Endothelial cell of umbilical vein (primary cell): ENCODE data around the gene CTPS1. TPM values are rescaled to one million over a fixed set of nuclear protein-coding genes. Genes with fewer than 3 reads are reported as not detected.

Experiments
- BruUV-seq: library from RNA; stranded (reverse); fragments of 400-500 nt; replicated peaks from 2 replicates; lab custom pipeline; 2021; lab: Mats Ljungman, UMichigan
- CTCF ChIA-PET: fragments of 300-600, 350-600 bp; sonication (Branson Sonifier 250); formaldehyde crosslinking; loops from one replicate; lab custom pipeline; 2021; ENCODE audit warnings: antibody characterized with exemption, inconsistent platforms; lab: Charles Lee
- POLR2A ChIA-PET: fragments of 300-600, 350-600 bp; sonication (Branson Sonifier 250); formaldehyde crosslinking; loops from one replicate; lab custom pipeline; 2021; ENCODE audit warnings: antibody characterized with exemption, inconsistent platforms; lab: Charles Lee
- DNase-seq: peaks from one replicate; pipeline ENCODE4 v3.0.0-alpha.2; 2011; ENCODE audit warnings: low read depth, low spot score
- FAIRE-seq: peaks from 2 replicates; lab custom pipeline; 2011; peaks lifted over from hg19 to GRCh38; lab: Jason Lieb, UNC
- H2AFZ ChIP-seq: 2 replicates; pipeline ENCODE4 v1.6.0; 2012; ENCODE audit warnings: low read depth, low read length, control low read depth, inconsistent platforms
- H3K27ac ChIP-seq: 2 replicates; pipeline ENCODE4 v1.5.1; 2011; ENCODE audit warnings: low read depth, mild to moderate bottlenecking, control low read depth, low read length, moderate library complexity; ENCODE audit not compliant: insufficient read depth
- H3K27me3 ChIP-seq, 2 experiments: 2 replicates each; pipeline versions ENCODE4 v1.6.0 to v1.6.1; 2011; ENCODE audit warnings: low read length in 2 of 2, mixed read lengths in 1 of 2; ENCODE audit not compliant: control insufficient read depth in 2 of 2, insufficient read depth in 2 of 2
- H3K36me3 ChIP-seq, 2 experiments: 2 replicates in 1 of 2; 3 replicates in 1 of 2; pipeline ENCODE4 v1.5.1; 2011; ENCODE audit warnings: low read length in 2 of 2, mild to moderate bottlenecking in 1 of 2, moderate library complexity in 1 of 2; ENCODE audit not compliant: control insufficient read depth in 2 of 2, insufficient read depth in 2 of 2; ENCODE audit errors: extremely low read depth in 1 of 2
- H3K4me1 ChIP-seq: 3 replicates; pipeline ENCODE4 v1.5.1; 2011; ENCODE audit warnings: mild to moderate bottlenecking, low read length; ENCODE audit not compliant: control insufficient read depth, insufficient read depth; ENCODE audit errors: extremely low read depth
- H3K4me2 ChIP-seq: 2 replicates; pipeline ENCODE4 v1.6.1; 2011; ENCODE audit warnings: low read length, control low read depth, mixed read lengths; ENCODE audit not compliant: insufficient read depth
- H3K4me3 ChIP-seq, 3 experiments: fragments of 200-600 bp in 1 of 3; sonication (generic), shearing (Covaris generic) in 1 of 3; replicated peaks in 1 of 3; 2 replicates each; pipeline ENCODE4 v1.5.1; 2011 to 2016; ENCODE audit warnings: control low read depth in 3 of 3, low read length in 3 of 3, mild to moderate bottlenecking in 2 of 3, inconsistent platforms in 1 of 3, low read depth in 1 of 3, moderate library complexity in 1 of 3; ENCODE audit not compliant: insufficient read depth in 1 of 3
- H3K79me2 ChIP-seq: 2 replicates; pipeline ENCODE4 v1.6.0; 2012; ENCODE audit warnings: low read length, inconsistent platforms; ENCODE audit not compliant: control insufficient read depth, insufficient read depth
- H3K9ac ChIP-seq: replicated peaks from 2 replicates; pipeline ENCODE3; 2011; ENCODE audit warnings: low read length, control low read depth; ENCODE audit not compliant: insufficient read depth; ENCODE audit errors: extremely low read depth
- H3K9me1 ChIP-seq: replicated peaks from 3 replicates; pipeline ENCODE4 v1.6.0; 2011; ENCODE audit warnings: mild to moderate bottlenecking, low read length; ENCODE audit not compliant: control insufficient read depth, insufficient read depth; ENCODE audit errors: extremely low read depth
- H3K9me3 ChIP-seq: replicated peaks from 2 replicates; pipeline ENCODE4 v1.5.1; 2012; ENCODE audit warnings: low read length, inconsistent platforms; ENCODE audit not compliant: control insufficient read depth, insufficient read depth
- H4K20me1 ChIP-seq: replicated peaks from 2 replicates; pipeline ENCODE3; 2011; ENCODE audit warnings: mild to moderate bottlenecking, low read length; ENCODE audit not compliant: control insufficient read depth, insufficient read depth; ENCODE audit errors: extremely low read depth
- CTCF ChIP-seq, 2 donors: IDR thresholded peaks; 1 replicate in 1 of 2; 2 replicates in 1 of 2; pipeline ENCODE4 v1.5.1; 2011; ENCODE audit warnings: low read length in 2 of 2, mild to moderate bottlenecking in 2 of 2, moderate library complexity in 2 of 2, control low read depth in 1 of 2, inconsistent platforms in 1 of 2, low read depth in 1 of 2; ENCODE audit not compliant: insufficient read depth in 1 of 2; ENCODE audit errors: extremely low read depth in 1 of 2
- FOS ChIP-seq: IDR thresholded peaks from 2 replicates; pipeline ENCODE4 v1.6.1; 2011; ENCODE audit warnings: mild to moderate bottlenecking, low read length, moderate library complexity, borderline replicate concordance; ENCODE audit not compliant: insufficient read depth
- GATA2 ChIP-seq: IDR thresholded peaks from 2 replicates; pipeline ENCODE4 v1.7.0; 2011; ENCODE audit warnings: low read depth, mild to moderate bottlenecking, moderate library complexity, mixed read lengths, low read length; ENCODE audit not compliant: insufficient read length, insufficient read depth
- JUN ChIP-seq: IDR thresholded peaks from 2 replicates; pipeline ENCODE4 v1.6.1; 2011; ENCODE audit warnings: borderline replicate concordance, low read depth; ENCODE audit not compliant: insufficient read length, insufficient read depth
- MAX ChIP-seq: IDR thresholded peaks from 2 replicates; pipeline ENCODE4 v1.6.1; 2011; ENCODE audit not compliant: insufficient read depth, insufficient read length
- POLR2A ChIP-seq: IDR thresholded peaks from 2 replicates; pipeline ENCODE4 v1.6.1; 2012; ENCODE audit warnings: low read depth, mild to moderate bottlenecking, control low read depth, low read length
- dilution Hi-C: fragments of 300-500 bp; cut with MboI; formaldehyde crosslinking; loops from one replicate; pipeline ENCODE4 v1.15.0; 2019; ENCODE audit warnings: low sequenced_read_pairs; ENCODE audit not compliant: extremely low pct_ligation_motif_present
- intact Hi-C: fragments of 100-400 bp; cut with micrococcal nuclease; formaldehyde crosslinking; loops from one replicate; pipeline ENCODE4 v1.10.0; 2022
- polyA plus RNA-seq, 4 experiments: library from polyadenylated mRNA; depleted of rRNA in 3 of 4; stranded (reverse) in 3 of 4; unstranded in 1 of 4; fragments of >200 nt; gene quantifications; 2 replicates each; pipeline versions ENCODE4 v1.2.1 to v1.2.3, GENCODE V29; 2011 to 2012; ENCODE audit warnings: missing spikeins in 1 of 4
- total RNA-seq: library from RNA; stranded (reverse); gene quantifications from 2 replicates; pipeline ENCODE4 v1.2.3, GENCODE V29; 2021

The CTPS1 gene
- total and polyA plus RNA-seq, 2 donors (not counting 3 experiments of a cell fraction or from before 2014, with no cell fraction given), result 24.9 to 65.8 TPM

- no peak overlapping the region for H3K4me3 ChIP-seq
- H3K27ac ChIP-seq, result no peak overlapping the region
- TF ChIP-seq FOS, result no peak
- no peak for TF ChIP-seq GATA2
- no TSS peak for BruUV-seq
- intact Hi-C loops, result no loop called here
- no peaks in the 10 kb centered on the region for H3K27me3 ChIP-seq
- no peaks in the 10 kb centered on the region for H4K20me1 ChIP-seq
- H3K9me1 ChIP-seq, result no peaks in the 10 kb centered on the region
- H3K36me3 ChIP-seq, result peaks cover 28 to 49% of the 10 kb centered on the region in 2 experiments
- ChIA-PET POLR2A (no interaction called here), CTCF (no interaction called here)
- no peak overlapping the region for H3K4me2 ChIP-seq
- H3K9me3 ChIP-seq, result no peaks in the 10 kb centered on the region
- no peak for DNase-seq
- no peak for FAIRE-seq
- peaks cover 28% of the 10 kb centered on the region for H3K79me2 ChIP-seq
- dilution Hi-C loops, result no loop called here
- no peak overlapping the region for H3K9ac ChIP-seq
- peaks cover 8% of the 10 kb centered on the region for H3K4me1 ChIP-seq
- H2AFZ ChIP-seq, result no peak overlapping the region
Measured at GRCh38 chr1:40988280-40988679, 8.8 kb downstream of the CTPS1 start.

GRCh38 chr1:40989066-40989465 lies 9.6 kb downstream of the CTPS1 start:
- peaks cover 28 to 49% of the 10 kb centered on the region in 2 experiments for H3K36me3 ChIP-seq
- ChIA-PET CTCF (no interaction called here), POLR2A (interaction anchor here (1.7 kb wide), 1 partner anchor 14 kb away, joined by 4 read pairs; no protein-coding TSS in a partner anchor)
- TF ChIP-seq FOS, result no peak
- TF ChIP-seq JUN, result no peak
- TF ChIP-seq POLR2A, result no peak
- no peak for TF ChIP-seq GATA2
- no peak for TF ChIP-seq MAX
- TF ChIP-seq CTCF (IDR thresholded peaks at IDR 0.05; ENCODE audit: extremely low read depth in 1 of 2, insufficient read depth in 1 of 2, low read depth in 1 of 2, low read length in 2 of 2), result no peak
- no peaks in the 10 kb centered on the region for H3K27me3 ChIP-seq
- H2AFZ ChIP-seq, result no peak overlapping the region
- peaks cover 23% of the 10 kb centered on the region for H3K79me2 ChIP-seq
- no peaks in the 10 kb centered on the region for H3K9me3 ChIP-seq
- dilution Hi-C loops, result no loop called here
- no peak overlapping the region for H3K9ac ChIP-seq
- no peak overlapping the region for H3K27ac ChIP-seq
- intact Hi-C loops, result no loop called here
- no peak overlapping the region for H3K4me3 ChIP-seq
- DNase-seq, result no peak
- BruUV-seq, result no TSS peak
- H3K9me1 ChIP-seq, result no peaks in the 10 kb centered on the region
- no peaks in the 10 kb centered on the region for H4K20me1 ChIP-seq
- no peak for FAIRE-seq
- H3K4me1 ChIP-seq, result peaks cover 8% of the 10 kb centered on the region
- no peak overlapping the region for H3K4me2 ChIP-seq
